Measurements from ENCODE around the gene GBGT1.

GRCh38 chr9:133180953-133181352 lies 17.2 kb upstream of the GBGT1 start:
- TF ChIP-seq CTCF (IDR thresholded peaks at IDR 0.05; ENCODE audit: borderline replicate concordance, extremely low read depth, low read length, poor library complexity, severe bottlenecking) (no peak), EZH2 (IDR thresholded peaks at IDR 0.05; ENCODE audit: borderline replicate concordance, low read depth, low read length, severe bottlenecking) (no peak)

Data from DND-41 (cell line).